GM21447 (cell line): Measurements from ENCODE around the gene SCAF1.

Source experiments
- ATAC-seq: cut with Tn5 transposase; IDR thresholded peaks from one replicate; pipeline ENCODE4 v1.9.1; 2021; ENCODE audit not compliant: unreplicated experiment

SCAF1 gene

GRCh38 chr19:49641688-49642491 is at the start of gene SCAF1:
TSS of gene SCAF1 (plus strand) at chr19:49642209. CDS start at chr19:49645027, 2,818 bp downstream.
- peak; percentile 49 for ATAC-seq

GRCh38 chr19:49592486-49593232 is 49.4 kb upstream of the SCAF1 start:
- no peak for ATAC-seq

GRCh38 chr19:49593233-49594113 is 48.5 kb upstream of the SCAF1 start:
- peak; percentile 34 for ATAC-seq

GRCh38 chr19:49594157-49594992 is 47.6 kb upstream of the SCAF1 start:
- no peak for ATAC-seq

GRCh38 chr19:49594993-49595818 is 46.8 kb upstream of the SCAF1 start:
- no peak for ATAC-seq

- ATAC-seq, result no peak
Measured at GRCh38 chr19:49595819-49596404, 46.1 kb upstream of the SCAF1 start.

GRCh38 chr19:49596407-49596806 is 45.6 kb upstream of the SCAF1 start:
- no peak for ATAC-seq

GRCh38 chr19:49596954-49597702 is 44.9 kb upstream of the SCAF1 start:
- no peak for ATAC-seq

GRCh38 chr19:49597703-49597974 is 44.4 kb upstream of the SCAF1 start:
- ATAC-seq, result no peak

GRCh38 chr19:49599378-49600295 is 42.4 kb upstream of the SCAF1 start:
- ATAC-seq, result no peak

- no peak for ATAC-seq
Measured at GRCh38 chr19:49601482-49602038, 40.4 kb upstream of the SCAF1 start.

GRCh38 chr19:49602806-49603205 is 39.2 kb upstream of the SCAF1 start:
- no peak for ATAC-seq

- ATAC-seq, result no peak
Measured at GRCh38 chr19:49605605-49606004, 36.4 kb upstream of the SCAF1 start.

GRCh38 chr19:49609499-49610092 is 32.4 kb upstream of the SCAF1 start:
- no peak for ATAC-seq

GRCh38 chr19:49613374-49613773 is 28.6 kb upstream of the SCAF1 start:
- no peak for ATAC-seq

- no peak for ATAC-seq
Measured at GRCh38 chr19:49614096-49614833, 27.7 kb upstream of the SCAF1 start.
